Measurements from ENCODE around the gene RUNX2. TPM values are rescaled to one million over a fixed set of nuclear protein-coding genes. Genes with fewer than 3 reads are reported as not detected.

Gene RUNX2
- total RNA-seq, 1 donor from 2014 or later: 3.1 TPM

DNA sequence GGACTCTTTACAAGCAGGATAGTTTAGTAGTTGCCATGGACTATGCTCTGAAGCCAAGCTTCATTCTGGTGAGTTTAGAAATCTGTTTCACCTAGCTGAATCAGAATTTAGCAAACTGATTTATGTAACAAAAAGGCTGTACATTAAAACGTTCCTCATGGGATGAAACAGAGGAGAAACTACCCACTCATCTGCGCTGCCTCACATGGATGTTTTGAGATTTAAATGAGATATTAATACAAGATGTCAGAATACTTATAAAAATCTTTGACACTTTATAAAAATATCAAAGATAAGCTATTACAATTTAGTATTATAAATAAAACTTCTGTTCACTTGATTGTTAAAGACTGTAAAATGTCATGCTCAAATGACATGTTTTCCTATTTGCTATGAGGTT, 16.8 kb downstream of the RUNX2 start:
- intact Hi-C loops (cut with DNase I): no loop called here
- DNase-seq (ENCODE audit: low spot score): no peak

DNA sequence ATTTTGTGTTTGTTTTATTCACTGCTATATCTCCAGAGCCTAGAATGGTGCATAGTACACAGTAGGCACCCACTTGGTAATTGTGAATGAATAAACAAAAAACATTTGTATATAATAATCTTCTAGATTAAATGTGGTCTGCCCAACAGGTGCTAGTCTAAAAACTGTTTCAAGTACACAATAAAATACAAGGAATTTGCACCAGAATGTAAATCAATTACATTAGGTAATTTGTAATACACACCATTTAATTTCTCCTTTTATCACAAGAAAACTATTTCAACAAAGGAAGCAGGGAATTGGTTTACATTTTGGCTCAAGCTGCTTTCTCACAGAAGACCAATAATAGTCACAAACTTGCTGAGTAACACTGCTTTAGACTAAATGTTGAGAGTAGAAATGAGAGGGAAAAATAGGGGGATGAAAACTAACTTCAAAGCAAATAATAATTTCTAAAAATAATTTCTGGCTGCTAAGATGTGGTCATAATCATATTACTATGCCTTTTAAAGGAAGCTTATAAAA, 22.1 kb downstream of the RUNX2 start:
- intact Hi-C loops (cut with DNase I): no loop called here
- no peak for DNase-seq (ENCODE audit: low spot score)

DNA sequence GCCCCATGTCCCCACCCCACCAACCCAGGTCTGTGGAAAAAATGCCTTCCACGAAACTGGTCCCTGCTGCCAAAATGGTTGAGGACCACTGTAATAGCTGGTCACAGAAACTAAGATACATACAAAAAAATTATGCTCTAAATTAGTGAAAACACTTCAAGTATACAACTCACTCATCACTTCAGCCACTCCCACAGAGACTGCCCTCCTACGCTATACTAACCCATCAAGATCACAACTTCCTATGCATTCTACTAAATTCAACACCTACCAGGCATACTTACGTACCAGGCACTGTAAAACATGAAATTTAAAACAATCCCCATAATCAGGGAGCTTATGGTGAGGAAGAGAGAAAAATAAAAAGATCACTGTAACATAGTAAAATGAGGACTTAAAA, 22.9 kb downstream of the RUNX2 start:
- intact Hi-C loops (cut with DNase I): no loop called here
- no peak for DNase-seq (ENCODE audit: low spot score)

DNA sequence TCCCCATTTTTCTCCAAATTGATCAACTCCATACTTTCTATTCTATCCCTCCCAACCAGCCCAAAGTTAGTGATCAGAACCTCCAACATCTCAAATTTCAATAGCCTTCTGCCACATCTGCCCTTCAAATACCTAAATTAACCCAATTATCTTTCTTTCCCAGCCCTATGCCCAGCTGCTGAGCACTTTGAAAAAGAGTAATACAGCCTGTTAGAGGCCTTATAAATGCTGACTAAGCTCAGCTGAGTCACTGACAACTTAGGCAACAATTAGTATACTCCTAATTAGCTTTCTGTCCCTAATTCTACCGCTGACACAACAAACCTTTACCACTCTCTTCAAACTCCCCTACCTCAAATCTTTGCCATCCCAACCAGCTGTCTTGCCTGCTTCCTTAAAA, 23.5 kb downstream of the RUNX2 start:
- DNase-seq (ENCODE audit: low spot score): no peak
- intact Hi-C loops (cut with DNase I): no loop called here

DNA sequence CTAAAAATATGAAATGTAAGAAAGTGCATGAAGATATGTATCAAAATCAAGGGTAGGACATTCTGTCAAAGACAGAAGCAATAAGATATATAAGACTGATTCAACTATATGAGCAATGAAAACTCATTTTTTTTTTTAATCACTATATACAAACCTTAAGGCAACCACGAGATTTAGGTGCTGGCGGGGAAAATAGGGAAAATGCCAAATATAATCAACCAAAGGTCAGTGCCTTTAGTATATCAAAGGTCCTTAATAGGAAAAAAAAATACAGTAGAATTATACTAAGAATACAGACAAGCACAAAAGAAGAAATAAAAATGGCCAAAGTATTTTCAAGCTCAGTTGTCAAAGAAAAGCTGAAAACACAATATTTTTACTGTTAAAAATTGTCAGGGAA, 25.5 kb downstream of the RUNX2 start:
- intact Hi-C loops (cut with DNase I): no loop called here
- no peak for DNase-seq (ENCODE audit: low spot score)

DNA sequence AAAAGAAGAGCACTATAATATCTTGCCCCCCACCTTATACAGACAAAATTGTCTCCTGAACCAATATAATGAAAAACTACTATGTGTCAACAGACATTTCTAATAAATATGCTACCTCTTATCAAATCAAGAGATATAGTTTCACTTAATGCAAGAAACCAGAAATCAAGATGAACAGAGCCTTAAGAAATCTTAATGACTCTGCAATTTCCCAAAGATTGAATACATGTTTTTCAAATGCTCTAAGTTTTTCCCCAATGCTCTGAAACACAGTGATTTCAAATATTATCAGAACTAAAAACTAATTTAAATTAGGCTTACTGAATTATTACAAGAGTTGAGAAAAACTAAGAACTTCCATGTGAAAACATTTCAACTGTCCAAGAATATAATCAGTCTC, 36.3 kb downstream of the RUNX2 start:
- intact Hi-C loops (cut with DNase I): no loop called here
- no peak for DNase-seq (ENCODE audit: low spot score)

DNA sequence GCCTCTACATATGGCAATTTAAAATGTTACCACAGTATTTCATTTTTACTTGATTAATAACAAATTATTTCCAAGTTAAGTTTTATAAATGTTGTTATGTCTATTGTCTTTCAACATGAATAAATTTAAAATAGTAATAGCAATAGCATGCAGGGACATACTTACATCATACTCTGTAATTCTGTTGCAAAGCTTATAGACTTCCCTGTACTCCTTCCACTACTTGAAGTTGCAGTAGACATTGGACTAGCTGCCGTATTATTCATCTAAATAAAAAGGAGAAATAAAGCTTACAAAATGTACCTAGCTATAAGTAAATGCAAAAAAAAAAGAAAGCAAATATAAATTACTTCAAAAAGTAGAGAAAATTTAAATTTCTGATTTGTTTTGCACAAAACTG, 36.9 kb downstream of the RUNX2 start:
- intact Hi-C loops (cut with DNase I): no loop called here
- no peak for DNase-seq (ENCODE audit: low spot score)

DNA sequence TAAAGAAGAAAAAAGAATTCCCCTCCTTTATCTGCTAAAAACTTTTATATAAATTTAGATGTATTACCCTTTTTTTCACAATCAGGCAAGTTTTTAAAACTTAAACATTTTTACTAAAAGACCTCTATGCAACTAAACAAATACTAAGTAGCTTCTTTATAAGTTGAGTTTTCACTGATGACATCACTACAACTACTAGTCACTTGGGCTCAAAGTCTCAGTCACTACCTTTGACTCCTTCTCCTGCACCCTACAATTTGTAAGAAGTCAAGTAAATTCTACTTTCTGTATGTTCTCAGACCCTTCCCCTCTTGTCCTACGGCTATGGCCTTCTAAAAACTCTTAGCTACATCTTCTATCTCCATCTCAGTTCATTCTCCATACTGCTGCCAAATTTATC, 38.4 kb downstream of the RUNX2 start:
- intact Hi-C loops (cut with DNase I): no loop called here

DNA sequence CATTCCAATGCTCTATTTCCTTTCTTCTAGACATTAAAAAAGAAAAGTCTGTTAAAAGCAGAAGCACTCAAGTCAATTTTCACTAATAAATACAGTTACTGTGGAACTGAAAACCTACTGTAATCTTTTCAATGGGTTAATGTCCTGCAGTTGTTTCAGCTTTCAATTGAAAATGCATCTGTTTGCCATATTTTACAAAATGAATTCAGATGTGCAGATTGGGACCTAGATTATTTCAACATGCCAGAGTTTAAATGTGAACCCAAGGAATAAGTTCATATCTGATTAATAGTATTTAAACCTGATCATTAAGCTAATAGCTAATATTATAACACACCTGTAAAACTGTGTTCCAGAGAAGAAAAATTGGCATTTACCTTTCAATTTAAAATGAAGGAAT, 39.9 kb downstream of the RUNX2 start:
- intact Hi-C loops (cut with DNase I): no loop called here

More for the DNA sequence above, 38.4 kb downstream of the RUNX2 start:
- no peak for DNase-seq (ENCODE audit: low spot score)

DNA sequence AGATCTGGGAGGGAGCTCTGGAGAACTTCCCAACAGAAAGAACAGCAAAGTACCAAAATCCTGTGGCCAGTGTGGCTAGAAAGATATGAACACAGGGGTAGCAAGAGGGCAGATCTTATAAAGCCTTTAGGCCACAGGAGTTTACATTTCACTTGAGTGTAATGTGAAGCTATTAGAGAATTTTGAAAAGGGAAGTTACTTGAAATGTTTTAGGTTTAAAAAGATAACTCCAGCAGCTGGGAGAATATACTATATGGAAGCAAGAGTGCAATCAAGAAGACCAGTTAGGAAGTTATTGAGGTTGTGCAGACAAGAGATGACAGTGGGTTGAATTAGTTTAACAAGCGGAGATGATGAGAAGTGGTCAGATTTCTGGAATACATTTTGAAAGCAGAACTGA, 41.7 kb downstream of the RUNX2 start:
- no peak for DNase-seq (ENCODE audit: low spot score)
- intact Hi-C loops (cut with DNase I): no loop called here

More for the DNA sequence above, 39.9 kb downstream of the RUNX2 start:
- DNase-seq (ENCODE audit: low spot score): no peak

DNA sequence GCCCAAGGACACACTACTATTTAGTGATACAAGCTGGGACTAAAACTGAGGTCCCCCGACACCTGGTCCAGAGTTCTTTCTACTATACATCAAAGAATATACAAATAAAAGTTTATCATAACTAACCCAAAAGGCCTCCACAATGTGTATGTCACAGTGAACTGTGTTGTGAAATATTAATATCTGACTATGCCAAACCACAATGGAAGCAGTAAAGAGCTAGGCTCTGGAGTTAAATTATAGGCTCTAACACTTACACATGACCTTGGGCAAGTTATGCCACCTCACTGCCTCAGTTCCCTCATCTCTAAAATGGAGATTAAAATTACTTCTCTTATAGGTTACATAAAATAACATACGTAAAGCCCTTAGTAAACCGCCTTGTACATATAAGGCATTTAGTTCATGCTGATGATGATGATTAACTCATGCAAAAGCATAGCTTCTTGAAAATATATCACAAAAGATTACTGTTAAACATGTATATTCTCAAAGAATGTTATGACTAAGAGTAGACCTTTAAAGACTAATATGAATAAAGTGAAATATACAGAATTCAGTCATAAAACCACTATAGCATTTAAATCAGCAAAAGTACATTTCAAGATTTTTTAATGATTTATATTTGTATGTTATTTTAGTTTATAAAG, 43.9 kb downstream of the RUNX2 start:
- DNase-seq (ENCODE audit: low spot score): no peak
- intact Hi-C loops (cut with DNase I): no loop called here

DNA sequence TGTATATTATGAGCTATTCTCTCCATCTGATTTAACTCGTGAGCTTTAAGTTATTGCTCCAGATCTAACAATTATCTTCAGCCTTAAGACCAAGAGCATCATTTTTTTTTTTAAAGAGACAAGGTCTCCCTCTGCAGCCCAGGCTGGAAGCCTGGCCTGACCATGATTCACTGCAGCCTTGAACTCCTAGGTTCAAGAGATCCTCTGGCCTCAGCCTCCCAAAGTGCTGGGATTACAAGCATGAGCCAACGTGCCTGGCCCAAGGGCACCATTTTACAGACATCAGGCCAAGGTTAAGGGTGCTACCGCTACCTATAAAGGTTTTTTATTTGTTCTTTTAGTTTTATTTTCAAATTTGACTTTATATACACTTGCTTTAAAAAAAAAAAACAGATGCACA, 47.3 kb downstream of the RUNX2 start:
- intact Hi-C loops (cut with DNase I): loop anchor here (5.0 kb wide), 2 partner anchors 258 to 547 kb away; no protein-coding TSS in a partner anchor
- no peak for DNase-seq (ENCODE audit: low spot score)

DNA sequence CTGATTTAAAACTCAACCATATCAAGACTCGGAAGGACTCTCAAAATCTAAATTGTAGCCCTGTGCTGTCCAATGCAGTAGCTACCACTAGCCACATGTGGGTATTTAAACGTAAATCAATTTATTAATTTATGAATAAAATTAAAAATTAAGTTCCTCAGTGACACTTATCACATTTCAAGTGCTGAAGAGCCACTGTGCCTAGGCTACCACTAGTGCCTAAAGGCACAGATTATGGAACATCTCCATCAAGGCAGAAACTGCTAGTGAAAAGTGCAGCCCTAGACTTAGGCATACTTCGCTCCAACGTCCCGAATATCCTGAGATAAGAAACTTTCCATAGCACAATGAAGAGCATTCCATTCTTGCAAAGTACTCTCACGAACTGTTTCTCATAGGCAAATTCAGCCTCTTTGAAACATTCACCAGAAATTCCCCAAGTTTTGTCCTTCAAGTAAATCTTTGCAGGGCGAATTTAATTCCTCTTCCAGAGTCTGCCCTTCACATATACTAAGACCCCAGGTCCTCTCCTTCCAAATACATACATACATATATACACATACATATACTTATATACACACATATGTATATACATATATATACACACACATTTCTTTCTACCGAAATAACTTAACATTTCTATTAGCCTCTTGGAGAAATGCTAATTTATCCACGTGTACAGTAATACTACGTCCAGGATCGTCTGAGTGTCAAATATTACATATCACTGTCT, 48.3 kb downstream of the RUNX2 start:
- intact Hi-C loops (cut with DNase I): loop anchor here (5.0 kb wide), 2 partner anchors 259 to 546 kb away; no protein-coding TSS in a partner anchor

DNA sequence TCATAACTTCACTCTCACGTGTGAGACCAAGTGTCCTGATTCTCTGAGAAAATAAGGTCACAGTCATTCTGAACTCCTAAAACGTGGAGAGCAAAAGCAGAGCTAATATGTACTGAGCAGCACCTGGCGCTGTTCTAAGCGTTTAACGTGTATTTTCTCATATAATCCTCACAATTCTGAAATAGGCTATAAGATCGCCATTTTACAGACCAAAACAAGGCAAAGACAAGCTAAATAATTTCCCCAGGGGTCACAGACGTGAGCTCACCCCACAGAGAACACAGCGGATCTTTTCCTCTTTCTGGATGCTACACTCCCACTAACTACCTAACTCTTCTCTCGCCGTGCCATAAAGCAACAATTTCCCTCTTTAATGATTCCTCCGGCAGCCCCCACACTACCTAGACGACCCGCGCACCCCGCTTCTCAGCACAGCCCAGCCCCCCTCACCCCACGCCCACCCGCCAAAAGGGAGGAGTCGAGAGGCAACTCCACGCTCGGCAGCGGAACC, 49.0 kb downstream of the RUNX2 start:
- intact Hi-C loops (cut with DNase I): loop anchor here (5.0 kb wide), 2 partner anchors 260 to 545 kb away; no protein-coding TSS in a partner anchor
- peak; percentile 90 for DNase-seq (ENCODE audit: low spot score)

More for the DNA sequence above, 48.3 kb downstream of the RUNX2 start:
- DNase-seq (ENCODE audit: low spot score): no peak

DNA sequence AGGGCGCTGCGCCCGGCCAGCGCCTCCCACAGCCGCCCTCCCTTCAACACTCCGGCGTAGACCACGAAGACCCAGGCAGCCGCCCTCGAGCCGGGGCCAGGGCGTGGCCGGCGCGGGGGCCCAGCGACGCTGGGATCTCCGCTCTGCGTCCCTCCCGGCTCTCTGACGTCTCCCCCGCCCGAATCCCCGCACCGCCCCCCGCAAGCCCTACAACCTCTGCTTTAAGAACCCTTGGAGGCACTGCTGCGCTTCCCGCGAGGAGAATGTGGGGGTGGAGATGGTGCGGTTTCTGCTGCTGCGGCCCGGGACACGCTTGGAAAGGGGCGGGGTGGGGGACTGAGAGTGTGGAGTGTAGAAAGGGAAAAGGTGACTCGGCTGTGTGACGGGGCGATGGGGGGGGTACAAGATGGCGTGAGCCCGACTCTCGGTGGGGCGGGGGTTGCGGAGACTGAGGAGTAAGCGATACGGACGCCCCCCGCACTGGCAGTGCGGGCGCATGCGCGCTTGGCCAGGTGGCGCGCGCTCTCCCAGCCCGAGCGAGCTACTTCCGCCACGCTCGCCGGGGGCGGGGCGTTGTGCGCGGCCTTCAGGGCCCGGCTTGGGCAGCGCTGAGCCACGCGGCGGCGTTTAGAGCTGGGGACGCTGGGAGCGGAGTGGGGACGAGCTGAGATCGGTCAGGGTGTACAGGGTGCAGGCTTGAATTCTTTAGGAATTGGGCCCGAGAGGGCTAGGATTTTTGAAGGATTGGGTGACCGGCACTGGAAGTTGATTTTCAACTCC, 49.6 kb downstream of the RUNX2 start, which contains the start of gene SUPT3H:
Gene SUPT3H (minus strand): TSS at position 381 of the 780 bp plus-strand sequence.
- intact Hi-C loops (cut with DNase I): loop anchor here (5.0 kb wide), 2 partner anchors 260 to 545 kb away; no protein-coding TSS in a partner anchor

DNA sequence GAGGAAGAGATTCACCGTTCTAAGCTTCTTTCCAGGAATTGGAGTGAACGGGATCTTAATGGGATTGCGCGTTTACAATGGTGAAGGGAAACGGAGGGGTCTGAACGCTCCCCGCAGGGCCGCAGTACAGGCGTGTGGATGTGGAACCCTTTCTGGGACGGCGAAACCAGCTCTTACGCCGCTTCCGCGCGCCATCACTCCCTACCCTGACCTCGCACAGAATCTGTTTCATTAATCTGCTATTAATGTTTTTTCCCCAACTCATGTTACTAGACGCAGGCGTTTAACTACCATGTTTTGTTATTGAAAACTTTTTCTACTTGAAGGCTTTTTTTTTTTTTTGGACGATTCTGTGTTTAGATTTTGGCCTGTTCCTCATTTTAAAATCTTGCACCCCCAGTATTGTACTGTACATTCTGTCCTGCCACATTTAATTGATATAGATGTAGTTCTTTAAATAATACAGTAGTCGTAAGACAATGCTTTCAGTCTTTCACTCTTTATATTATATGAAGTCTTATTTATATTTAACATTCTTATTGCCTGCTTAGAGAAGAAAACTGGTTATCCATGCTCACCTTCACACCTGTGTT, 50.3 kb downstream of the RUNX2 start:
- intact Hi-C loops (cut with DNase I): loop anchor here (5.0 kb wide), 2 partner anchors 261 to 544 kb away; no protein-coding TSS in a partner anchor
- no peak for DNase-seq (ENCODE audit: low spot score)

More for the DNA sequence above, 49.6 kb downstream of the RUNX2 start, which contains the start of gene SUPT3H:
- DNase-seq (ENCODE audit: low spot score): peak; percentile 96

DNA sequence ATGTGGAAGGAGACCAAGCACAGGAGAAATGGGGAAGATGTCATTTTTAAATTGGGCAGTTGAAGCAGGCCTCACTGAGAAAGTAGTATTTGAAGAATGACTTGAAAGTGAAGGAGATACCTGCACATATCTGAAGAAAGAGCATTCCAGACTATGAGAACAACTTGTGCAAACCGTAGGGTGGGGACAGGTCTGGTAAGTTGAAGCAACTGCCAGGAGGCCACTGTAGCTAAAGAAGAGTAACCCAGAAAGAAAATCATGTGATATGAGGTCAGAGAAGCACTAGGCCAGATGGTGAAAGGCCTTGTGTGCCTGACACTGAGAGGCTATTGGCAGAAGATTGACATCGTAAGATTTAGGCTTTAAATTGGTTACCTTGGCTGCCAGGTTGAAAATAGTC, 54.3 kb downstream of the RUNX2 start:
- no peak for DNase-seq (ENCODE audit: low spot score)
- intact Hi-C loops (cut with DNase I): no loop called here

DNA sequence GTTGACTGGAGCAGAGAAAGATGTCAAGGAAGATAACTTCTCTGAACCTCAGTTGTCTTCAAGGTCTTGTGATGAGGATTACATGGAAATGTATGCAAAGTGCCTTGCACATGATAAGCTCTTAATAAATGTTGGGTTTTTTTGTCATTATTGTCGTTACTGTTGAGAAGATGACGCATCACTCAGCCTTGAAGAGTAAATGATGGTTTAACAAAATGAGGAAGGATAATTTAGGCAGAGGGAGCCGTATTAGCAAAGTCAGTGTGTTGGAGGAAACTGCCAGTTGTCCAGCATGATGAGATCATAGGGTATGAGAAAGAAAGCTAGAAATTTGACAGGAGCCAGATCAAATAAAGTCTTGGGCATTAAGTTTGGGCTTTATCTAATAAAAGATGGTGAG, 58.4 kb downstream of the RUNX2 start:
- intact Hi-C loops (cut with DNase I): no loop called here

DNA sequence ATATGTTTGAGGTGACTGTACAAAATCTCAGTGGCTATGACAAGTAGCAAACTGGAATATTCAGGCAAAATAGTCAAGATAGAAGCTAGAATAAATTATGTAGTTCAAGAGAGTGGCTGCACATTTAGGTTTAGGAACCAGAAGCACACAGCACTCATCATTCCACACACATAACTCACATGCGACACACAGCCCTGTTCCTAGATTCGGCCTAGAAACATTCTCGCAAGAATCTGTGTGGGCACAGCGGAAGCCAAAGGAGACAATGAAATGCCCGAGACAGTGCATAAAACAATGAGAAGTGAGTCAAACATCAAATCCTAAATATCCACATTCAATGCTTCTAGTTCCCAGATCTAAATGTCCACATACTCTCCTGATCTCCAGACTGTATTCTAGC, 59.1 kb downstream of the RUNX2 start:
- DNase-seq (ENCODE audit: low spot score): no peak
- intact Hi-C loops (cut with DNase I): no loop called here

More for the DNA sequence above, 58.4 kb downstream of the RUNX2 start:
- DNase-seq (ENCODE audit: low spot score): no peak

All from cardiac septum (tissue), 1 donor.